GM21447 (cell line): ENCODE measurements around the gene CPO.
"Not testable (repeated sequence)": the region's sequence is repeated elsewhere in the genome, so short reads cannot be mapped to it uniquely, and the experiment has no call there.

ENCODE experiments used
- ATAC-seq: cut with Tn5 transposase; IDR thresholded peaks from one replicate; pipeline ENCODE4 v1.9.1; 2021; ENCODE audit not compliant: unreplicated experiment

The CPO gene, protein sequence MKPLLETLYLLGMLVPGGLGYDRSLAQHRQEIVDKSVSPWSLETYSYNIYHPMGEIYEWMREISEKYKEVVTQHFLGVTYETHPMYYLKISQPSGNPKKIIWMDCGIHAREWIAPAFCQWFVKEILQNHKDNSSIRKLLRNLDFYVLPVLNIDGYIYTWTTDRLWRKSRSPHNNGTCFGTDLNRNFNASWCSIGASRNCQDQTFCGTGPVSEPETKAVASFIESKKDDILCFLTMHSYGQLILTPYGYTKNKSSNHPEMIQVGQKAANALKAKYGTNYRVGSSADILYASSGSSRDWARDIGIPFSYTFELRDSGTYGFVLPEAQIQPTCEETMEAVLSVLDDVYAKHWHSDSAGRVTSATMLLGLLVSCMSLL

DNA sequence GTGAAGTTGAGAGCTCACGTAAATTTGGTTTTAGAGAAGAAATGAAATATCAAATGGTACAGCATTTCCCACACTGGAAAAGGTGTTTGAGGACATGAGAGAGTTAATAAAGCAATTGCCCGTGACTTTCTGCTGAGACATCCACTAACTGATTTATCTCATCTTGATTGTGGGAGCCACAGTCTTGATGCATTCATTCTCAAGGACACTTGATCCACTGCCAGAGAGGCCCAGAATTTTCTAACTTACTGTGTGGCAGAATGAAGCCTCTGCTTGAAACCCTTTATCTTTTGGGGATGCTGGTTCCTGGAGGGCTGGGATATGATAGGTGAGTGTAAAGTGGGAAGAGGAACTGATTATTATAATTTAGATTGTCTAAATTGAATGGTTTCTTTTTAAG, at the start of gene CPO:
Gene CPO, plus strand, starts transcription at position 179 of the 400 bp plus-strand sequence. Its CDS starts 82 bp downstream, at position 261.
- no peak for ATAC-seq

DNA sequence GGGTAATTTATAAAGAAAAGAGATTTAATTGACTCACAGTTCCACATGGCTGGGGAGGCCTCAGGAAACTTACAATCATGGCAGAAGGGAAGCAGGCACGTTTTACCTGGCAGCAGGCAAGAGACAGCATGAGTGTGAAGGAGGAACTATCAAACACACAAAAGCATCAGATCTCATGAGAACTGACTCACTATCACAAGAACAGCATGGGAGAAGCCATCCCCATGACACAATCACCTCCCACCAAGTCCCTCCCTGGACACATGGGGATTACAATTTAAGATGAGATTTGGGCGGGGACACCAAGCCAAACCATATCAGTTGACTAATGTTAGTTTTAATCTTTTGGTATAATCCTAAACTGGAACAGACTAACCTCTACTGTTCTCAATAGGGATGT, 49.1 kb upstream of the CPO start:
- ATAC-seq: no peak

DNA sequence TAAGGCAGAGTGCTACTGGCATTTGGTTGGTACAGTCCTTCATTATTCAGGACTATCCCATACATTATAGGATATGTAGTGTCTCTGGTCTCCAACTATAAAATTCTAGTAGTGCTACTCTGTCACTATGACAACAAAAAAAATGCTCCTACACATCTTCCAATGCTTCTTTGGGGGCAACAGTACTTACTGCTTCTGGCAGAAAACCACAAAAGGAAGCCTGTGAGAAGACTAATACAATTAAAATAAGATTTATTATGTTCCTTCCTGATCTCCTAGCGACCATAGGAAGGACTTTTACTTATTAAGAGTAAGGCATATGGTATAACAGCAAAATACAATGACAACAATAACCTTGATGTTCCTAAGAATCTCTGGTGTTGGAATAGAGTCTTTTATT, 48.4 kb upstream of the CPO start:
- ATAC-seq: no peak

DNA sequence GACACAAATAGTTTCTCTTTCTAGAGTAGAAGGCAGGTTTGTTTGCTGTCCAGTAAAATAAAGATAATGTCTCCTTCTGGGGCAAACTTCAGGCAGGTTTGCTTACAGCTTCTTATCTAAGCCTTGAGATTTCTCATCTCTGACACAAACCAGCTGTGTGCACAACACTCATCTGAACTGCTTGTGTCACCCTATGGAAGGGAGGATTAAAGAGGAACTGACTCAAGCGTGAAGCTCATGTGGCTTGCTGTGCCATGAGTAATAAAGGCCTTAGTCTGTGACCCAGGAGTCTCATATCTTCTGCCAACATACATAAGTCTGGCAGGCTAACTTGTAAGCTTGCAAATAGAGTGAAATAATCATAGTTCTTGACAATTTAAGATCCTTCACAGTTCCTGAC, 24.2 kb upstream of the CPO start:
- ATAC-seq: no peak

DNA sequence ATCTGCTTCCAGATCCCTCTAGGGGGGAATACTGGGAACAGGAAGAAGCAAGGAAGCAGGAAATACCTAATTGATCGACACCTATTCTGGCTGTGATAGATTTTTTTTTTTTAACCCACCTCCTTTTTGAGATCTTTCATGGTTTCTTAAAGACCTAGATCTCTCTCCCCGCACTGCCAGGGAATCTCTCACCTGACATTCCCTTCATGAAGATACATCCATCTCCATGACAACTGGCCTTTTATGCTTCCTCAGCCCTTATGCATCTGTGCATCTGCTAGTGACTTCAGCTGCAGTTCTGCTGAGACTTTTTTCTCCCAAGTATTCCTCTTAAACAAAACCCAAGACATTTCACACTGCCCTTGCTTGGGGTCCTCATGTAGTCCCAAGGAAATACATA, 21.1 kb upstream of the CPO start:
- no peak for ATAC-seq

DNA sequence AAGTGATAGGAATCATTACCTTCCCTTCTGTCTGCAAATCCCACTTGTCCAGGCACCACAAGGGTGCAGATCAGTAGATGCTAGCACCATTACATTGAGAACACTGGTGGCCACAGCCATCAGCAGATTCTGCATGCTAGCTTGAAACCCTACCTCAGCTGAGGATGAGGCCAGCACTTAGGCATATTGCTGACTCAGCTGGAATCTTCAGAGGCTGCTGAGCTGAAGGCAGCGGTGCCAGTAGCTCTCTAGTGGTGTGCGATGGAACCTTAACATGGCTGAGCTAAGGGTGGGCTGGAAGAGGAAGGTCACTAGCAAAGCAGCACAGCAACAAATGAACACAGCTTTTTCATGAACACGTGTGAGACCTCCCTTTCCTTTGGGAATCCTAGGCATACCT, 19.0 kb upstream of the CPO start:
- no peak for ATAC-seq

DNA sequence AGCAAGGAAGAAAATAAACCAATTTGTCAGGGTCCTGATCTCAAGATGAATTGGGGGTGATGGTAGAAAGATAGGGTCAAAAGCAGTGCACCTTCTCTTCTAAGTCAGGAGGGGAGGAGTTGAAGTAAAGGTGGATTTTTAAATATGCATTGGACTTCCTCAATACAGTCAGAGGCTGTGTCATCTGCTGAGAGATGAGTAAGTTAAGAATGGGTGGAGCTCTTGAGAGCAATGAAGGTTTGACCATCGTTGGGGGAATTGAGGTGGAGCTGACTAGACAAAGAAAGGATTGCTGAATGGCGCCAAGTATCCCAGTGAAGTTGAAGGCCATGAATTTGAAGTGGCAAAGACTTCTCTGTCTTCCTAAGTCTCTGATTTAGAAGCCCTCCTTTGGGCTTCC, 18.4 kb upstream of the CPO start:
- no peak for ATAC-seq

DNA sequence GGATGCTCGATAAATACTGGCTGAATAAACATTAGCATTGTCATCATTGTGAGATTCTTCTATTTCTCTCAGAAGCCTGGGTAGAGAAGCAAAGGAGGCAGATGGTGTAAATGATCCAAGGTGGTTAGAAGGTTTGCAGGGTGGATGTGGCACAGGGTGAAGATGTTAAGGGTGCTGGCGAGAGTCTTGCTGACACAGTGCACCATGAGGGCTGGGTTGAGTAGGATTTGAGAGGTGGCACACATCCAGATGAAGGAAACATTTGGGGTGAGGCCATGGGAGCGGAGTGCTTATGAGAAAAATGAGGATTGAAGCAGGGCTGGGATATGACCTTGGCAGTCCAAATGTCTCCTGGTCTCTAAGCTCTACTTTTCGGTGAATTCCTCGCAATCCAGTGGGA, 17.8 kb upstream of the CPO start:
- ATAC-seq: no peak

DNA sequence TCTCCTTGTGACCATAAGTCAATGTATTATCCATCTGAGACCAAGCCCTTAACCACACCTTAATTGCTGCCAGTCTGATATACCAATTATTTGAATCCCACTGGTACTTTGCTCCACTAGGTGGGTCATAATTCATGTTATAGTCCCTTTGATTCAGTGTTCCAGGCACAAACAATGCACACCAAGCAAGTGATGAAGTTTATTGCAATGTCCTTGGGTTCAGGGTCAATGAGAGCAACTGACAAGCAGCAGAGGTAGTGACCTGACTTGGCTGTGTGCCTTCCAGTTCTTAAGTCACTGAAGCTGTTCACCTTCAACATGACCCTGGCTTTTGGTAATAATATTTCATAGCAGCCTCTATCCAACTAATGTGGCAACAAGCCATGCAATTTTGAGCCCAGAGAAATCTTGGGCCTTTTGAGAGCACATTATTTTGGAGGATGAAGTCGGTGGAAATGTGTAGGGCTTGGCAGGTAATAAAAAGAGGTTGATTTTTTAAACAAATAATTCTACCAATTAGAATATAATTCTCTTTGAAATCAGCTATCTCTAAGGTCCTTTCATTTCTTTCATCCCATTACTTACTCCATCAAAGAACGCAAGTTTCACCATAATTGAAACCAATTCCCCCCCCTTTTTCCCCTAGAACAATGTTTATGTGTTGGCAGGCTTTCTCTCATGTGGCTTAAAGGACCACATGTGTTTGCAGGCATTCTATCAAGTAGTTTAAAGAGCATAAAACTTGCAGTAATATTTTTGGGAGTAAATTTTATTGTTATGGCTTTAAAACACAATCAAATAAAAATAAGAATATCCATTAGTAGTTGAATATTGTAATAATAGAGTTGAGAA, 3.1 kb upstream of the CPO start:
- ATAC-seq: no peak

DNA sequence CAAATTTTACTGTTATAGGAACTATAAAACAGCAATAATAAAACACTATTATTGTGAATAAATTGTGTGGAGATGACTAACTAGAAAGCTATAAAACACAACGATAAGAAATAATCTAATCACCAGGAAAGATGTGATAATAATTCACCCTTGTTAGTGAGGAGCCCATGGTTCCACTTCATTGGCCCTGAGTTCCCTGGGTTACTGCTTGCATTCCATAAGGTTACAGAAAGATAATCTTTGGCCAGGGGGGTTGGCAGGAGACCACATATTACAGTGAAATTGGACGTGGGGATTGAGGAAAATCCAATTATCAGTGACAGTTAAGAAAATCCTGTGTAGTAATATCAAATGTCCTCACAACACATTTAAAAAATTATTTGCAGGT, 2.5 kb upstream of the CPO start:
- no peak for ATAC-seq

DNA sequence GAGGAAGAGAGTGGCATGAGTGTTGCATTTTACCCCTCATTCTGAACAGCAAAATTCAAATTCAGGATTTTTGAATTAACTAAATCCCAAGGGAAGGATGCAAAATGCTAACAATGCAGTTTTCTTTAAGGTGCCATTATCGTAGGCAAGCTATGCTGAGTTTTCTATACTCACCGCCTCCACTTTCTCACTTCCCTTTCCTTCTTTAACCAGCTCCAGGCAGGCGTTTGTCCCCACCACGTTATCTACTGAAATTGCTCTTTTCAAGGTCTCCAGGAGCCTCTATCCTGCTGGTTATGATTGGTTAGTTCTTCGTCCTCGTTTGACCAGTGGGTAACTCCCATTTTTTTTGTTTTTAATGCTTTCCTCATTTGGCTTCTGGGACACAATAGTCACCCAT, 1.8 kb upstream of the CPO start:
- ATAC-seq: peak; percentile 66

DNA sequence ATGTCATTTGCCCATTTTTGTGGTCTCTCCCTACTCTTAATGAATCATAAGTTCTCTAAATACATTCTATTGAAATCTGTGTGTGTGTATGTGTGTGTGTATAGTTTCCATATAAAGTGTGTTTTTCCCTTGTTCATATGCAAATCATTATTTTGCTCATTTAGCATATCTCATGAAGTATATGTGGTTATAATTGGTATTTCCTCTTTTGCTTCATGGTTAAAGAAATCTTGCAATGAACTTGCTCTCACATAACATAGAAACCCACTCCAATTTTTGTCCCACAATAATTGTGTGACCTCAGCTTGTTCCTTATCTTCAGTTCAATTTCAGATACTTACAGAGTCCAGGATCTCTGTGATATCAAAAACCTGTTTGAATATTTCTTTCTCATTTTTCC, 1.2 kb downstream of the CPO start:
- no peak for ATAC-seq

DNA sequence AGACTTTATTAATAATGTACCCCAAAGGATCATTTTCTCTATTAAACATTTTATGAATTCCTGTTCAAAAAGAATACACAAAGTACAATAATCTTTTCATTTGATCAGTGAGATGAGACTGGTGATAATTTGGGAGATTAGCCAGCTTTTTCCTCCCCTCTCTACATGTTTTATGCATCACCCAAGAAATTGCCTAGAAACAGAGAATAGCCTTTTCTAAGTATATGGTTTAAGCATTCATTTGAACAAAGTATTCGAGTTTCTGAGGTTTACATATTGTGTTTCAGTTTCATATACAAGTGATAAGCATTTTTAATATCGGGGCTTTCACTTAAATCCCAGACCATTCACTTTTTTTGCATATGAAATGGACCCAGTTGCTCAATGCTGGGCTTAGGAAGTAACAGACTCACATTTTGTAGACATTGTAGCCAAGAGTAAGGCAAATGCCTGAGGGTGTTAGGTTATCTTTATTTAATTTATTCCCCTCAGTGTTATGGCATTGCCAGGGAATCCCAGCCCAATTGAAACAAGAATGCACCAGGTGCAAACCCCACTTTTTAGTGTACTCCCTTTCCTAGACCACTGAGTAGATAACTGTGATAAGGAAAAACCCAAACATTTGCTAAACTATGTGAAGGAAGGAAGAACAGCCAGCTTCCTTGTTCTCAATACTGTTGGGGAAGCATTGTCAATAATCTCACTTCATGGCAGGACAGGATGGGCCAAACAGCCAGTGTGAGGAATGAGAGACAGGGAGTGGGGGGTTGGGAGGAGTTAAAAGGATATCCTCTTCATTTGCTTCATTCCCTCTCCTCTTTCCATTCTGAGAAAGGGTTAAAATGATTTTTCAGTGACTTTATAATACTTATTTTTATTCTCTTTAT, 3.5 kb downstream of the CPO start:
- ATAC-seq: no peak

DNA sequence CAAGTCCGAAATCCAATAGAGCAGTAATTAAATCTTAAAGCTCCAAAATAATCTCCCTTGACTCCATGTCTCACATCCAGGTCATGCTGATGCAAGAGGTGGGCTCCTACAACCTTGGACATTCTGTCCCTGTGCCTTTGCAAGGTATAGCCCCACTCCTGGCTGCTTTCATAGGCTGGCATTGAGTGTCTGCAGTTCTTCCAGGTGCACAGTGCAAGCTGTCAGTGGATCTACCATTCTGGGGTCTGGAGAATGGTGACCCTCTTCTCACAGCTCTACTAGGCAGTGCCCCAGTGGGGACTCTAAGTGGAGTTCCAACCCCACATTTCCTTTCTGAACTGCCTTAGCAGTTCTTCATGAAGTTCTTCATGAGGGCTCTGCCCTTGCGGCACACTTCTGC, 14.1 kb downstream of the CPO start:
- ATAC-seq: not testable (repeated sequence)

DNA sequence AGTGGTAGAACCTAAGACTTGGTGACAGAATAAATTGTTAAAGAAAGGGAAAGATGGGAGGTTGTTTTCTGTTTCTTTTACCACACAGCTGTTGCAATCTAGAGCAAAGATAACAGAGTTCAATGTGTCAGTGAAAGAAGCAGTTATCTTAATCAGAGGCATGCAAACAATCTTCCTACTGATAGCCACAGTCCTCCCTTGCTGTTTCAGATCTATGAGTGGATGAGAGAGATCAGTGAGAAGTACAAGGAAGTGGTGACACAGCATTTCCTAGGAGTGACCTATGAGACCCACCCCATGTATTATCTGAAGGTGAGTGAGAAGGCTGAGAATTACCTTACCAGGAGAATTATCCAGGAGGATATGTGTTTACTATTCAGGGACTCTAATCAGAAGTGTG, 15.9 kb downstream of the CPO start:
- no peak for ATAC-seq

DNA sequence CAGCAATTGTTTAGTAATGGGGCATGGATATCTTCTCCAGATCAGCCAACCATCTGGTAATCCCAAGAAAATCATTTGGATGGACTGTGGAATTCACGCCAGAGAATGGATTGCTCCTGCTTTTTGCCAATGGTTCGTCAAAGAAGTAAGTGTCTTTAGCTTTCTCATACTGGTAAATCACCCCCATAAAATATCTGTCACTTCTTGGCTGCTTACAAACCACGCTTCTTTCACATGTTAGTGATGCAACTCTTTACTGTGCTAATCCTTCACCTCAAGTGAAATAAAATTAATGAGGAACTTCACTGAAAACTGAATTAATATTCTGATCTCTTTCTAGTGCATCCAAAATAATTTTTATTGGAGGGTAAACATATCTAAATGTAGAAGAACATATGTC, 18.9 kb downstream of the CPO start:
- ATAC-seq: no peak

DNA sequence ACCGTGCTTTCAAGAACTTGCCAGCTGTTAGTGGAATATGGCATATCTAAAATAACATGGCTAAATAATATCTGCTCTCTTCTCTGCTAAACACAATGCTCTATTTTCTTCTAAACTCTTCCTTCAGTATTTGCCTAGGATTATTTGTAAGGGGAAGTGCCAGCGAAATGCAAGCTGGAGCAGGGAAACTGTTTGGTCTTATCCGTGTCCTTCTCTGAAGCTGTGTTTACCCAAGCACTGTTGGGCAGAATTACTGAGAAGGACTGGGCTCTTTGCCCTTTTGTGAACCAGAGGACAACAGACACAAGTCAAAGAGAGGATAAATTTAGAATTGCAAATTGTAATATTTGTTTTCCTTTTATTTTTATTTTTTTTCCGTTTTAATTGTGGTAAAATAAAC, 23.6 kb downstream of the CPO start:
- no peak for ATAC-seq

DNA sequence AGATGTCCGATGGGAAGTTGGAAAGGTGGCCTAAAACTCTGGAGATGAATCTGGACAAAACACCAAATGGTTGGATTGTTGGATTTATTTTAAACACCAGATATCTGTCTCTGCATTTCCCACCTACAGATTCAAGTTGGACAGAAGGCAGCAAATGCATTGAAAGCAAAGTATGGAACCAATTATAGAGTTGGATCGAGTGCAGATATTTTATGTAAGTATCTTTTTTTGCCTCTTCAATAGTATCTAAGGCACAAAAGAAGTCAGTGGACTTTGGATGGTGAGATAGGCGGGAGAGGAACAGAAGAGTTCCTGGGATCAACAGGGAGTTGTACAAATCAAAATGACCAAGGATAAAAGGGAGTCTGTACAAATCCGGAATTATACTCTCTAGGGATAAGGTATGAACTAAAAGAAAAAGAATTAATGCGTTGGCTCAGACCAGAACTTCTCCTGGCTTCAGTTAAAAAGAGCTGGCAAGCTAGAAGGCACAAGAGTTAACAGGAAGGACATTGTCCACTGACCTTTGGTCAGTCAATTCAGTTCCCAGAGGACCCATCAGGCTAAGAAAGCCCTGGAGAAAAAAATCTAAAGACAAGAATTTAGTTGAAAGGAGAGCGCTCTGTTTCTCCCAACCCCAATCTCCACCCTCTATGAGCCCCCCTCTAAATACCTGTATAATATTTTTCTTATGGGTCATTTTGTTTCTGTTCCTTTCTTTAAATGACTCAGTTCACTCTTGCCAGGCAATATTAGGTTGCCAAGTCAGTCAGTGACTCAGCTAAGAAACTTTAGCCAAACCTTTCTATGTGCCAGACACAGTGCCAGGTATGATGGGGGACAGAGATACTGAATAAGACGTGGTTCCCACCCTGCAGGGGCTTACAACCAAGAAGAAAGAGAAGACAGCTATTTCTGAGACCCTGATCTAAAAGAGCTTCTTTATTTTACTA, 29.1 kb downstream of the CPO start:
- ATAC-seq: no peak

DNA sequence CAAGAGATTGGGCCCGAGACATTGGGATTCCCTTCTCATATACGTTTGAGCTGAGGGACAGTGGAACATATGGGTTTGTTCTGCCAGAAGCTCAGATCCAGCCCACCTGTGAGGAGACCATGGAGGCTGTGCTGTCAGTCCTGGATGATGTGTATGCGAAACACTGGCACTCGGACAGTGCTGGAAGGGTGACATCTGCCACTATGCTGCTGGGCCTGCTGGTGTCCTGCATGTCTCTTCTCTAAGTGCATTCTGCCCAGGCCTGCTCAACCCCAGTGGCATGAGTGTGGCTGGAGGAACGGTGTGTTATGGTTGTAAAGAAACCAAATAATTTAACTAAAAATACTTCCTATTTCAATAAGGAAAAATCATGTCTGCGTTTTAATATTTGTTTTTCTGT, 29.9 kb downstream of the CPO start:
- ATAC-seq: no peak

DNA sequence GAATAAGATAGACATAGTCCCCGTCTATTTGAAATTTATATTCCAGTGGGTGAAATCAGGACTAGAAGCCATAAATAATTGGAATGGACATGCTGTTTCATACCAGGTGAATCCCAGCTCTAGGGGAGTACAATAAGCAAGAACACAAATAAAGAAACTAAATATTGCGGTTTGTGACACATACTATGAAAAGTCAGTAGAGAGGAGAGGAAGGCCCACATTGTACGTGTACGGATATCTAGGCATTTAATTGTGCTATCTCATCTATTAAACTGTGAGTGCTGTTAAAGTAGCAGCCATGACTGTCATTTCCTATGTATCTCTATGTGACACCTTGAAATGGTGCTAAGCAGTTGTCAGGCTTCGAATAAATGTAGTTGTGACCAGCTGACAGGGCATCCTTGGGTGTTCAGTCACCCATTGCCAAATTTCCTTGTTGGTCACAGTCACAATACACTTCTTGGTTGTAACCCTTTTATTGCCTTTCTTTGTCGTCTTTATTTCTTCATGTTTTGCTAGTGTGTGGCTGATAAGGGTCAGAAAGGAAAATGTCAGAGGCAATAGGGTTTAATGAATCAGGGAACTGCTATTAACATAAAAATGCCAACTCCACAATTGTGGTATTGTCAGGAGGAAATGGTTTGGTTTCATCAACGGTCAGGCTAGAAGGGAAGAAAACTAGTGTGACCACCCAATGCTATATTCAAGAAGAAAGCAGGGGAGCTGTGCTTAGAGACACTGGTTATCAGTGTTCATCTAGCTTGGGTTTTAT, 31.5 kb downstream of the CPO start:
- ATAC-seq: no peak
